Keratinocyte (primary cell): Measurements from ENCODE around the gene ARL6IP4. TPM values are rescaled to one million over a fixed set of nuclear protein-coding genes. Genes with fewer than 3 reads are reported as not detected.

Source experiments
- DNase-seq: peaks from one replicate; pipeline ENCODE4 v3.0.0-alpha.2; 2011; ENCODE audit warnings: low read depth, missing footprints, low spot score
- FAIRE-seq: peaks from 2 replicates; lab custom pipeline; 2011; peaks lifted over from hg19 to GRCh38; lab: Jason Lieb, UNC
- H2AFZ ChIP-seq: 2 replicates; pipeline ENCODE4 v1.6.0; 2012; ENCODE audit warnings: low read length, control low read depth, inconsistent platforms; ENCODE audit not compliant: control insufficient read depth
- H3K27ac ChIP-seq: 2 replicates; pipeline ENCODE4 v1.5.1; 2011; ENCODE audit warnings: low read length; ENCODE audit not compliant: control insufficient read depth, insufficient read depth
- H3K27me3 ChIP-seq: 3 replicates; pipeline ENCODE4 v1.6.0; 2011; ENCODE audit warnings: low read length; ENCODE audit not compliant: control insufficient read depth, insufficient read depth; ENCODE audit errors: extremely low read depth
- H3K36me3 ChIP-seq, 2 experiments: 2 replicates in 1 of 2; 3 replicates in 1 of 2; pipeline ENCODE4 v1.5.1; 2011; ENCODE audit warnings: low read length in 2 of 2, mild to moderate bottlenecking in 1 of 2; ENCODE audit not compliant: control insufficient read depth in 2 of 2, insufficient read depth in 2 of 2; ENCODE audit errors: extremely low read depth in 1 of 2
- H3K4me1 ChIP-seq: 3 replicates; pipeline ENCODE4 v1.5.1; 2011; ENCODE audit warnings: low read length; ENCODE audit not compliant: control insufficient read depth, insufficient read depth; ENCODE audit errors: extremely low read depth
- H3K4me2 ChIP-seq: 3 replicates; pipeline ENCODE4 v1.6.0; 2011; ENCODE audit warnings: low read depth, low read length; ENCODE audit not compliant: control insufficient read depth, insufficient read depth; ENCODE audit errors: extremely low read depth
- H3K4me3 ChIP-seq, 3 experiments: fragments of 200-600 bp in 1 of 3; sonication (generic) in 1 of 3; 2 replicates in 2 of 3; 3 replicates in 1 of 3; pipeline ENCODE4 v1.5.1; 2011 to 2016; ENCODE audit warnings: low read length in 3 of 3, mild to moderate bottlenecking in 3 of 3, control low read depth in 2 of 3, inconsistent platforms in 1 of 3, low read depth in 1 of 3, mixed read lengths in 1 of 3, mixed run types in 1 of 3, moderate library complexity in 1 of 3; ENCODE audit not compliant: control insufficient read depth in 2 of 3, insufficient read depth in 2 of 3; ENCODE audit errors: extremely low read depth in 1 of 3
- H3K79me2 ChIP-seq: 2 replicates; pipeline ENCODE4 v1.6.0; 2012; ENCODE audit warnings: low read length; ENCODE audit not compliant: control insufficient read depth, insufficient read depth
- H3K9ac ChIP-seq: 3 replicates; pipeline ENCODE4 v1.6.0; 2011; ENCODE audit warnings: low read length; ENCODE audit not compliant: control insufficient read depth, insufficient read depth; ENCODE audit errors: extremely low read depth
- H3K9me1 ChIP-seq: 3 replicates; pipeline ENCODE4 v1.6.0; 2011; ENCODE audit warnings: low read length; ENCODE audit not compliant: control insufficient read depth, insufficient read depth; ENCODE audit errors: extremely low read depth
- H3K9me3 ChIP-seq: 2 replicates; pipeline ENCODE4 v1.5.1; 2012; ENCODE audit warnings: low read depth, low read length; ENCODE audit not compliant: control insufficient read depth
- H4K20me1 ChIP-seq: 3 replicates; pipeline ENCODE4 v1.6.0; 2011; ENCODE audit warnings: low read length; ENCODE audit not compliant: control insufficient read depth, insufficient read depth; ENCODE audit errors: extremely low read depth
- EZH2 ChIP-seq: IDR thresholded peaks from one replicate; pipeline ENCODE4 v1.6.1; 2012; ENCODE audit warnings: inconsistent platforms, mild to moderate bottlenecking, low read length, moderate library complexity
- dilution Hi-C: fragments of 300-500 bp; cut with MboI; formaldehyde crosslinking; loops from one replicate; pipeline ENCODE4 v1.7.0; 2020; ENCODE audit warnings: low sequenced_read_pairs; ENCODE audit not compliant: extremely low pct_ligation_motif_present
- polyA plus RNA-seq, 5 experiments: library from polyadenylated mRNA; depleted of rRNA in 3 of 5; stranded (reverse) in 3 of 5; stranded (forward) in 1 of 5; unstranded in 1 of 5; fragments of >200 nt; gene quantifications; 1 replicate in 1 of 5; 2 replicates in 3 of 5; 3 replicates in 1 of 5; pipeline versions ENCODE4 v1.2.1 to v1.2.3, GENCODE V29; 2011 to 2012; ENCODE audit warnings: missing spikeins in 2 of 5, low read depth in 1 of 5, low replicate concordance in 1 of 5
- TF ChIP-seq, protein P1 (sequence below), 3 experiments: IDR thresholded peaks in 1 of 3; conservative IDR thresholded peaks in 1 of 3; optimal IDR thresholded peaks in 1 of 3; 2 replicates in 2 of 3; 3 replicates in 1 of 3; pipeline versions ENCODE3 to v1.5.1; 2011; ENCODE audit warnings: low read length in 3 of 3, mild to moderate bottlenecking in 3 of 3, moderate library complexity in 2 of 3, control low read depth in 1 of 3, inconsistent platforms in 1 of 3; ENCODE audit not compliant: insufficient read depth in 2 of 3; ENCODE audit errors: extremely low read depth in 1 of 3

The ARL6IP4 gene
- polyA plus RNA-seq, 1 donor (not counting 4 experiments of a cell fraction or from before 2014, with no cell fraction given): 144 TPM

DNA sequence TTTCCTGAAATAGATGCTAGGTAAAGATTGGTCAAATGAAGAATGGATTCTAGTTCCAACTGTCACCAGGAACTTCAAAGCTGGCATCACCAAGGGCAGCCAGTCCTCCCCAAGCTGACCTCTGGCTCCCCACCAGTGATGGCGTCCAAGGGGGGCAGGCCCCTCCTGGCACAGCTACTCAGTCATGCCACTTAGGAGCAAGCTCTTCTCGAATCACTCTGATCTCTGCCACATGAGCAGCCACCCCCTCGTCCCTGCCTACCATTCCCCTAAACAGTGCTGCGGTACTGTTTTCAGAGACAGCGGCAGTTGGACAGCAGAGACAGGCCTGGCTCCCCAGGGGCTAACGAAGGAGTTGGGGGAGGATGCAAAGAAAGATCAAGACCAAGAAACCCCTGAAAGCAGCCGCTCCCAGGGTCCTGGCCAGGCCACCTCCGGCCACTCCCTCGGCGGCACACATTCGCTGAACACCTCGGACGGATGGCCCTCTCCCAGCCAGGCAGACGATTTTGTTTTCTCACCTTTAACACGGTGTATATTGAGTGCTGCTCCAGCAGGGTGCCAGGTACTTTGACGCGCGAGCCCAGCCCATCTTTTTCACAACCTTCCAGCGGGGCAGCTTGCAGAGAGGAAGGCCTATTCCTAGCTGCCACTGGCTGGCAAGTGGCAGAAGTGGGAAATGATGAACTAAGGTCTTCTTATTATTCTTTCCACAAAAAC is 47.4 kb downstream of the ARL6IP4 start:
- TF ChIP-seq, protein P1, sequence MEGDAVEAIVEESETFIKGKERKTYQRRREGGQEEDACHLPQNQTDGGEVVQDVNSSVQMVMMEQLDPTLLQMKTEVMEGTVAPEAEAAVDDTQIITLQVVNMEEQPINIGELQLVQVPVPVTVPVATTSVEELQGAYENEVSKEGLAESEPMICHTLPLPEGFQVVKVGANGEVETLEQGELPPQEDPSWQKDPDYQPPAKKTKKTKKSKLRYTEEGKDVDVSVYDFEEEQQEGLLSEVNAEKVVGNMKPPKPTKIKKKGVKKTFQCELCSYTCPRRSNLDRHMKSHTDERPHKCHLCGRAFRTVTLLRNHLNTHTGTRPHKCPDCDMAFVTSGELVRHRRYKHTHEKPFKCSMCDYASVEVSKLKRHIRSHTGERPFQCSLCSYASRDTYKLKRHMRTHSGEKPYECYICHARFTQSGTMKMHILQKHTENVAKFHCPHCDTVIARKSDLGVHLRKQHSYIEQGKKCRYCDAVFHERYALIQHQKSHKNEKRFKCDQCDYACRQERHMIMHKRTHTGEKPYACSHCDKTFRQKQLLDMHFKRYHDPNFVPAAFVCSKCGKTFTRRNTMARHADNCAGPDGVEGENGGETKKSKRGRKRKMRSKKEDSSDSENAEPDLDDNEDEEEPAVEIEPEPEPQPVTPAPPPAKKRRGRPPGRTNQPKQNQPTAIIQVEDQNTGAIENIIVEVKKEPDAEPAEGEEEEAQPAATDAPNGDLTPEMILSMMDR (optimal IDR thresholded peaks at IDR 0.05 in 1 of 3, IDR thresholded peaks at IDR 0.05 in 1 of 3, conservative IDR thresholded peaks at IDR 0.05 in 1 of 3; ENCODE audit: extremely low read depth in 1 of 3, insufficient read depth in 2 of 3, low read length in 3 of 3): no peak
- TF ChIP-seq EZH2: no peak
- Histone ChIP-seq H3K36me3 (peaks cover 5 to 6% of the 10 kb centered on the region in 2 experiments), H3K9me3 (no peaks in the 10 kb centered on the region), H2AFZ (no peak overlapping the region), H4K20me1 (no peaks in the 10 kb centered on the region), H3K4me1 (peaks cover 9% of the 10 kb centered on the region), H3K79me2 (no peaks in the 10 kb centered on the region), H3K9me1 (no peaks in the 10 kb centered on the region), H3K9ac (no peak overlapping the region), H3K27ac (no peak overlapping the region), H3K4me2 (no peak overlapping the region), H3K27me3 (no peaks in the 10 kb centered on the region), H3K4me3 (no peak overlapping the region)
- FAIRE-seq (no peak), DNase-seq (no peak)
- dilution Hi-C loops: no loop called here

DNA sequence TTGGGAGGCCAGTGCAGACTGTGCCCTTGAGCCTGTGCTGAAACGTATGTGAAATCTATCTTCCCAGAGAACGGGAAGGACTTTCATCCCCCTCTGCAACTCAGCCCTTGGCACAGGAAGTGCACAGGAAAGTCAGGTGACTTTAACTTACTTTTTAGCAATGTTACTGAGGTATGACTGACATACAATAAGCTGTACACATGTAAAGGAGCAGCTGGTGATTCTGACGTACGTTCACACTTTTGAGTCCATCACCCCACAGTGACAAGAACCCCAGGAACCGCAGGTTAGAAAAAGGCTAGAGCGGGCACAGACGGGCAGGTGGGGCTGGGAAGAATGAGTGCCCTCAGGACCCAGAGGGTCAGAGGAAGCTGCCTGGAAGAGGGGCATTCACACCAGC is 48.0 kb downstream of the ARL6IP4 start:
- no peak overlapping the region for H3K27ac ChIP-seq
- no peaks in the 10 kb centered on the region for H3K9me1 ChIP-seq
- DNase-seq (no peak), FAIRE-seq (no peak)
- H3K27me3 ChIP-seq: no peaks in the 10 kb centered on the region
- no peak overlapping the region for H3K4me2 ChIP-seq
- H3K9ac ChIP-seq: no peak overlapping the region
- no peaks in the 10 kb centered on the region for H3K9me3 ChIP-seq
- dilution Hi-C loops: no loop called here
- peaks cover 6 to 10% of the 10 kb centered on the region in 2 experiments for H3K36me3 ChIP-seq
- no peaks in the 10 kb centered on the region for H3K79me2 ChIP-seq
- no peak overlapping the region for H2AFZ ChIP-seq
- H3K4me1 ChIP-seq: peaks cover 9% of the 10 kb centered on the region
- no peaks in the 10 kb centered on the region for H4K20me1 ChIP-seq
- no peak for TF ChIP-seq EZH2
- TF ChIP-seq, protein P1 (optimal IDR thresholded peaks at IDR 0.05 in 1 of 3, IDR thresholded peaks at IDR 0.05 in 1 of 3, conservative IDR thresholded peaks at IDR 0.05 in 1 of 3; ENCODE audit: extremely low read depth in 1 of 3, insufficient read depth in 2 of 3, low read length in 3 of 3): no peak
- no peak overlapping the region for H3K4me3 ChIP-seq
